Measurements from ENCODE around the gene GFY.
"Not testable (repeated sequence)": the region's sequence is repeated elsewhere in the genome, so short reads cannot be mapped to it uniquely, and the experiment has no call there.

Gene GFY

DNA sequence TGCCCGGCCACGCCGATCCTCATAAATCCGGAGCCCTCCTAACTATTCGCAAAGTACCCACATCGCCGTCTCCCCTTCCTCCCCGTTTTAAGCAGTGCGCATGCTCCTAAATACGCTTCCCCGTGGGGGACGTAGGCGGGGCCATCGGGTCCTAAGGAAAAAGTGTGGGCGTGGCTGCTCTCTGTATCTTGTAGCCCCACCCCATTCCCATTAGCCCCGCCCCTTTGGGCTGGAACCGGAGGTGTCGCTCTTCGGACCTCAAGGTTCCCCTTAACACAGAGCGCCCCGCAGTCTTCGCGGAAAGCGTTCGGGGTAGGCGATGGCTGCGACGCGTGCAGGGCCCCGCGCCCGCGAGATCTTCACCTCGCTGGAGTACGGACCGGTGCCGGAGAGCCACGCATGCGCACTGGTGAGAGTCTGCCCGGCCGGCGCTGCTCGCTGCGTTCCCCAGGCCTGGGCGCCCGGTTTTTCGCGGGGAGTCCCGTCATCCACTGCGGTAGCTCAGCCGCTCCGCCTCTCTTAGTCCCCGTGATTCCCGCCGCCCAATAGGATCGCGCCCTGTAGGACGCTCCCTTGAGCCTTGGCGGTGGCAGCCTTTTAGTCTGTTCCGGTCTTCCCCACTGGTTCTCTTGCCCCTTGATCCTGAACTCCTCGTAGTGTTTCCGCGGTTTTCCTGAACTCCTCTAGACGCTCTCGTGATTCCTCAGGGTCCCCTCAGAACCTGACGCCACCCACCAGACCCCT lies 28.0 kb downstream of the GFY start, which contains the start of gene ALDH16A1:
Gene ALDH16A1 (plus strand): TSS at position 213 of the 744 bp plus-strand sequence. CDS start 107 bp downstream, at position 320.
- H3K9me3 ChIP-seq (ENCODE audit: control insufficient read depth, insufficient read depth, low read length) = no peaks in the 10 kb centered on the region
- no peaks in the 10 kb centered on the region for H3K27me3 ChIP-seq (ENCODE audit: control insufficient read depth, insufficient read depth, low read length)
- H3K36me3 ChIP-seq (ENCODE audit: control insufficient read depth, insufficient read depth, low read length) = peaks cover 11% of the 10 kb centered on the region
- peak within 1 kb of the TSS; percentile 100 for H3K9ac ChIP-seq (ENCODE audit: low read depth, low read length)
- peak within 1 kb of the TSS; percentile 96 for H3K4me3 ChIP-seq (ENCODE audit: low read depth, low read length)
- peaks cover 5% of the 10 kb centered on the region for H3K4me1 ChIP-seq (ENCODE audit: control insufficient read depth, insufficient read depth, low read length)

DNA sequence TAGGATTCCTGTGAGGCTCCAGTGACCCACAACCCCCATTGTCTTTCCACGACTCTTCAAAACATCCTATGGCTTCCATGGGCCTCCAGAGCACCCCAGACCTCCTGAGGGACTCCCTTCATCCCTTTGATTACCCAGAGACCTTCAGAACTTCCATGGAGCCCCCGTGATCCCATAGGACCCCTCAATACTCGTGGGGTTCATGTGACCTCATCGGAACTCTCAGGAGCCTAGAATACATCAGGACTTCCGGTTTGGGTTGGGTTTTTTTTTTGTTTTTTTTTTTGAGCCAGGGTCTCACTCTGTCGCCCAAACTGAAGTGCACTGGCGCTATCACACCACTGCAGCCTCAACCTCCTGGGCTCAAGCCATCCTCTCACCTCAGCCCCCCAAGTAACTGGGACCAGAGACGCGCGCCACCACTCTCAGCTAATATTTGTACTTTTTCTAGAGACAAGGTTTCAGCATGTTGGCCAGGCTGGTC lies 28.6 kb downstream of the GFY start:
- Histone ChIP-seq H3K4me1 (ENCODE audit: control insufficient read depth, insufficient read depth, low read length) (peaks cover 5% of the 10 kb centered on the region), H3K9me3 (ENCODE audit: control insufficient read depth, insufficient read depth, low read length) (no peaks in the 10 kb centered on the region), H3K27me3 (ENCODE audit: control insufficient read depth, insufficient read depth, low read length) (no peaks in the 10 kb centered on the region), H3K36me3 (ENCODE audit: control insufficient read depth, insufficient read depth, low read length) (peaks cover 11% of the 10 kb centered on the region), H3K4me3 (ENCODE audit: low read depth, low read length) (peak overlapping the region; percentile 96), H3K9ac (ENCODE audit: low read depth, low read length) (peak overlapping the region; percentile 100)

DNA sequence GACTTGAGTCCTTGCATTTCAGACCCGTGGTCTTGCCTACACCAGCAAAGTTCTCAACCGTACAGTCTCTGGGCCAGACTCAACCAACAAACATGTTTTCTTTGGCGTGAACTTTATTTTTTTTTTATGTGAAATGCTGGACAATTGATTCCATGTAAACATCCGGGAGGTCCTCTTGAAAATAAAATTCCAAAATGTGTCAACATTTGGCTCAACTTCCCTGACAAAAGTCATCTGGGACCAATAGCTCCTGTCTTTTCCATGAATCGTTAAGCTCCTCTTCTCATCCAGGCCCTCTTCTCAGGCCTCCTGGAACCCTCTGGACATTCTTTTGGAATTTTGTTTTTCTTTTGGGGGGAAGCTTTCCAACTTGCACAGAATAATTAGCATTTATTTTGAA lies 30.6 kb downstream of the GFY start:
- Histone ChIP-seq H3K4me1 (ENCODE audit: control insufficient read depth, insufficient read depth, low read length) (no peaks in the 10 kb centered on the region), H3K9me3 (ENCODE audit: control insufficient read depth, insufficient read depth, low read length) (no peaks in the 10 kb centered on the region), H3K9ac (ENCODE audit: low read depth, low read length) (no peak overlapping the region), H3K36me3 (ENCODE audit: control insufficient read depth, insufficient read depth, low read length) (peaks cover 6% of the 10 kb centered on the region), H3K27me3 (ENCODE audit: control insufficient read depth, insufficient read depth, low read length) (no peaks in the 10 kb centered on the region), H3K4me3 (ENCODE audit: low read depth, low read length) (no peak overlapping the region)

DNA sequence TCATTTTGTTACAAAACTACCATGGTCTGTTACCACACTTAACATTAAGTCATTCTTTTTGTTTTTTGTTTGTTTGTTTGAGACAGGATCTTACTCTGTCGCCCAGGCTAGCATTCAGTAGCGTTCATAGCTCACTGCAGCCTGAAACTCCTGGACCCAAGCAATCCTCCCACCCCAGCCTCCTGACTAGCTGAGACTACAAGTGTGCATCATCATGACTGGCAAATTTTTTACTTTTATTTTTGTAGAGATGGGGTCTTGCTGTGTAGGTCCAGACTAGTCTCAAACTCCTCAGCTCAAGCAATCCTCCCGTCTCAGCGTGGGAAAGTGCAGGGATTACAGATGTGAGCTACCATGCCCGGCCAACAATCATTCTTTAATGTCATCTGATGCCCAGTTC lies 31.1 kb downstream of the GFY start:
- Histone ChIP-seq H3K9me3 (ENCODE audit: control insufficient read depth, insufficient read depth, low read length) (no peaks in the 10 kb centered on the region), H3K4me3 (ENCODE audit: low read depth, low read length) (no peak overlapping the region), H3K4me1 (ENCODE audit: control insufficient read depth, insufficient read depth, low read length) (no peaks in the 10 kb centered on the region), H3K27me3 (ENCODE audit: control insufficient read depth, insufficient read depth, low read length) (no peaks in the 10 kb centered on the region), H3K9ac (ENCODE audit: low read depth, low read length) (no peak overlapping the region), H3K36me3 (ENCODE audit: control insufficient read depth, insufficient read depth, low read length) (peaks cover 6% of the 10 kb centered on the region)

DNA sequence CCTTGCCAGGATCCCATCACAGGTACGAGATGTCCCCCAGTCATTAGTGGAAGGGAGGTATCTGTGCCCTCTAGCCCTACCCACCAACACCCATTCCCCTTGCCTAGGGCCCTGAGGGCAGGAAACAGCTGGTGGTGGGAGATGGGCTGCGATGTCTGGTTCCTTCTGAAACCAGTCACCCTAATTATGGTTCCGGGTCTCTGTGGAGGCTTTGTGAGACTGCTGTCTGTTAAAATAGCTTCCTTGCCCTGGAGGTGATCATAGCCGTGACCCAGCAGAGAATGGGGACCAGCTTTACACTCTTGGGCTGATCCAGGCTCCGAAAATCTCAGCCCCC lies 33.3 kb downstream of the GFY start:
- H3K9me3 ChIP-seq (ENCODE audit: control insufficient read depth, insufficient read depth, low read length) = no peaks in the 10 kb centered on the region
- H3K27me3 ChIP-seq (ENCODE audit: control insufficient read depth, insufficient read depth, low read length) = no peaks in the 10 kb centered on the region
- no peak overlapping the region for H3K9ac ChIP-seq (ENCODE audit: low read depth, low read length)
- H3K4me1 ChIP-seq (ENCODE audit: control insufficient read depth, insufficient read depth, low read length) = no peaks in the 10 kb centered on the region
- H3K4me3 ChIP-seq (ENCODE audit: low read depth, low read length) = no peak overlapping the region
- peaks cover 6% of the 10 kb centered on the region for H3K36me3 ChIP-seq (ENCODE audit: control insufficient read depth, insufficient read depth, low read length)

DNA sequence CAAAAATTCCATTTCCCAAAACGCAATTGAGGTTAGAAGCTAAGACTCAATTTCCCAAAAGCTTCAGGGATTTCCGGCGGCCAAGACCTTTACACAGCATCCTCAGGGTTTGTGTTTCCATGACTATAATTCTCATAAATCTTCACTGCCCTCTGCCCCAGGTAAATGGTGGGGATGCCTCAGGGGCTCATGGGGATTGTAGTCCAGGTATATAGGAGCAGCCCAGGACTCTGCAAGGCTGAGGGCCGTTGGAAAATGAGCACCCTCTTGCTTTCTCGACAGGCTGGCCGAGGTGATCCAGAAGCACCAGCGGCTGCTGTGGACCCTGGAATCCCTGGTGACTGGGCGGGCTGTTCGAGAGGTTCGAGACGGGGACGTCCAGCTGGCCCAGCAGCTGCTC lies 34.2 kb downstream of the GFY start:
- H3K9ac ChIP-seq (ENCODE audit: low read depth, low read length) = no peak overlapping the region
- H3K27me3 ChIP-seq (ENCODE audit: control insufficient read depth, insufficient read depth, low read length) = no peaks in the 10 kb centered on the region
- H3K36me3 ChIP-seq (ENCODE audit: control insufficient read depth, insufficient read depth, low read length) = peaks cover 11% of the 10 kb centered on the region
- no peaks in the 10 kb centered on the region for H3K9me3 ChIP-seq (ENCODE audit: control insufficient read depth, insufficient read depth, low read length)
- H3K4me3 ChIP-seq (ENCODE audit: low read depth, low read length) = no peak overlapping the region
- H3K4me1 ChIP-seq (ENCODE audit: control insufficient read depth, insufficient read depth, low read length) = no peaks in the 10 kb centered on the region

DNA sequence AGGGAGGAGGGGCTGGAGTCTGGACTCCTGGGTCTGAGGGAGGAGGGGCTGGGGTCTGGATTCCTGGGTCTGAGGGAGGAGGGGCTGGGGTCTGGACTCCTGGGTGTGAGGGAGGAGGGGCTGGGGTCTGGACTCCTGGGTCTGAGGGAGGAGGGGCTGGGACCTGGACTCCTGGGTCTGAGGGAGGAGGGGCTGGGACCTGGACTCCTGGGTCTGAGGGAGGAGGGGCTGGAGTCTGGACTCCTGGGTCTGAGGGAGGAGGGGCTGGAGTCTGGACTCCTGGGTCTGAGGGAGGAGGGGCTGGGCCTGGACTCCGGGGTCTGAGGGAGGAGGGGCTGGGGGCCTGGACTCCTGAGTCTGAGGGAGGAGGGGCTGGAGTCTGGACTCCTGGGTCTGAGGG lies 35.9 kb downstream of the GFY start:
- H3K36me3 ChIP-seq (ENCODE audit: control insufficient read depth, insufficient read depth, low read length) = peaks cover 12% of the 10 kb centered on the region
- not testable (repeated sequence) for H3K9me3 ChIP-seq (ENCODE audit: control insufficient read depth, insufficient read depth, low read length); H3K4me1 ChIP-seq (ENCODE audit: control insufficient read depth, insufficient read depth, low read length); H3K9ac ChIP-seq (ENCODE audit: low read depth, low read length); H3K27me3 ChIP-seq (ENCODE audit: control insufficient read depth, insufficient read depth, low read length); H3K4me3 ChIP-seq (ENCODE audit: low read depth, low read length)

DNA sequence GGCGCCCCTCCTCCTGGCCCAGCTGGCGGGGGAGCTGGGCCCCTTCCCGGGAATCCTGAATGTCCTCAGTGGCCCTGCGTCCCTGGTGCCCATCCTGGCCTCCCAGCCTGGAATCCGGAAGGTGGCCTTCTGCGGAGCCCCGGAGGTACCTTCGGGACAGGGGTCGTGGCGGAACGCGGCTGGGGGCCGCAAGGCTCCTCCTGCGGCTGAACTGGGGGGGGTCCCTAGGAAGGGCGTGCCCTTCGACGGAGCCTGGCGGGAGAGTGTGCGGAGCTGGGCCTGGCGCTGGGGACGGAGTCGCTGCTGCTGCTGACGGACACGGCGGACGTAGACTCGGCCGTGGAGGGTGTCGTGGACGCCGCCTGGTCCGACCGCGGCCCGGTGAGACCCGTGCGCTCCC lies 36.5 kb downstream of the GFY start:
- Histone ChIP-seq H3K36me3 (ENCODE audit: control insufficient read depth, insufficient read depth, low read length) (peaks cover 14% of the 10 kb centered on the region), H3K9ac (ENCODE audit: low read depth, low read length) (no peak overlapping the region), H3K9me3 (ENCODE audit: control insufficient read depth, insufficient read depth, low read length) (no peaks in the 10 kb centered on the region), H3K27me3 (ENCODE audit: control insufficient read depth, insufficient read depth, low read length) (no peaks in the 10 kb centered on the region), H3K4me1 (ENCODE audit: control insufficient read depth, insufficient read depth, low read length) (no peaks in the 10 kb centered on the region), H3K4me3 (ENCODE audit: low read depth, low read length) (no peak overlapping the region)

DNA sequence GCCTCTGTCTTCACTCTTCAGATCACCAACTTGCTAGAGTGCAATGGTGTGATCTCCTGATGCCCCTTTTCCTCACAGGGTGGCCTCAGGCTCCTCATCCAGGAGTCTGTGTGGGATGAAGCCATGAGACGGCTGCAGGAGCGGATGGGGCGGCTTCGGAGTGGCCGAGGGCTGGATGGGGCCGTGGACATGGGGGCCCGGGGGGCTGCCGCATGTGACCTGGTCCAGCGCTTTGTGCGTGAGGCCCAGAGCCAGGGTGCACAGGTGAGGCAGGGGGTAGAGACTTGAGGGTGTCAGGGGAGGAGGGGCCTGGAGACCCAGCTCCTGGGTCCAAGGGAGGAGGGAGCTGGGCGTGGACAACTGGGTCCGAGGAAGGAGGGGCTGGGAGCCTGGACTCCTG lies 37.3 kb downstream of the GFY start:
- H3K36me3 ChIP-seq (ENCODE audit: control insufficient read depth, insufficient read depth, low read length) = peaks cover 14% of the 10 kb centered on the region
- no peaks in the 10 kb centered on the region for H3K4me1 ChIP-seq (ENCODE audit: control insufficient read depth, insufficient read depth, low read length)
- no peak overlapping the region for H3K9ac ChIP-seq (ENCODE audit: low read depth, low read length)
- H3K9me3 ChIP-seq (ENCODE audit: control insufficient read depth, insufficient read depth, low read length) = no peaks in the 10 kb centered on the region
- no peak overlapping the region for H3K4me3 ChIP-seq (ENCODE audit: low read depth, low read length)
- H3K27me3 ChIP-seq (ENCODE audit: control insufficient read depth, insufficient read depth, low read length) = no peaks in the 10 kb centered on the region

DNA sequence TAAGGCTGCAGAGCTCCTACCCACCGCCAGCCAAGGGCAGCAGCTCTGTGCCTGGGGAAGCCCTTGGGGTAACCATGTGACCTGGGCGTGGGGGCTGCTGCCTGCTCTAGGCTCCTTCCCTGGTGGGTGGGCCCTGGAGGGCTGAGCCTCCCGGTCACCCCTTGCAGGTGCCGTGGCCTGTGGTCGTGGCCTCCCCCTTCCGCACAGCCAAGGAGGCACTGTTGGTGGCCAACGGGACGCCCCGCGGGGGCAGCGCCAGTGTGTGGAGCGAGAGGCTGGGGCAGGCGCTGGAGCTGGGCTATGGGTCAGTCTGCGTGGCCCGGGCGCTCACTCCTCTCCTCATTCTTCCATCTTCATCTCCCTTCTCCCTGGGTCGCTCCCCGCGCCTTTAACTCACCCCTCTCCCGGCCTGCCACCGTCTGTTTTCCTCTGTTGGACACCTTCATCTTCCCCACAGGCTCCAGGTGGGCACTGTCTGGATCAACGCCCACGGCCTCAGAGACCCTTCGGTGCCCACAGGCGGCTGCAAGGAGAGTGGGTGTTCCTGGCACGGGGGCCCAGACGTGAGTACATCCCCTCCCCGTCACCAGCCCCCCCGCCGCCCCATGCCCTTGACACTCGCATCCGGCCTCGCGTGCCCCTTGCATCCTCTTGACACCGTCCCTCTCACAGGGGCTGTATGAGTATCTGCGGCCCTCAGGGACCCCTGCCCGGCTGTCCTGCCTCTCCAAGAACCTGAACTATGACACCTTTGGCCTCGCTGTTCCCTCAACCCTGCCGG lies 39.0 kb downstream of the GFY start:
- Histone ChIP-seq H3K9me3 (ENCODE audit: control insufficient read depth, insufficient read depth, low read length) (no peaks in the 10 kb centered on the region), H3K36me3 (ENCODE audit: control insufficient read depth, insufficient read depth, low read length) (peaks cover 14% of the 10 kb centered on the region), H3K27me3 (ENCODE audit: control insufficient read depth, insufficient read depth, low read length) (no peaks in the 10 kb centered on the region)

DNA sequence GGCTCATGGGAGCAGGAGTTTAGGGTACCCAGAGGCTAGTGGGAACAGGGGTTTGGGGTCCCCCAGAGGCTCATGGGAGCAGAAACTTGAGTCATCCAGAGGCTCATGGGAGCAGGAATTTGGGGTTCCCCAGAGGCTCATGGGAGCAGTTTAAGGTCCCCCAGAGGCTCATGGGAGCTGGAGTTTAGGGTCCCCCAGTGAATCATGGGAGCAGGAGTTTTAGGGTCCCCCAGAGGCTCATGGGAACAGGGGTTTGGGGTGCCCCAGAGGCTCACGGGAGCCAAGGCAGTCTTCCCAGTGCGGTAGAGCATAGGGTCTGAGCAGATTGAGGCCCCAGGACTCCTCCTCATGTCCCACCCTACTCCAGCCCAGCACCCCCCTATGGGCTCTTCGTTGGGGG lies 40.2 kb downstream of the GFY start:
- Histone ChIP-seq H3K9ac (ENCODE audit: low read depth, low read length) (no peak overlapping the region), H3K27me3 (ENCODE audit: control insufficient read depth, insufficient read depth, low read length) (no peaks in the 10 kb centered on the region), H3K4me3 (ENCODE audit: low read depth, low read length) (no peak overlapping the region), H3K9me3 (ENCODE audit: control insufficient read depth, insufficient read depth, low read length) (no peaks in the 10 kb centered on the region), H3K4me1 (ENCODE audit: control insufficient read depth, insufficient read depth, low read length) (no peaks in the 10 kb centered on the region), H3K36me3 (ENCODE audit: control insufficient read depth, insufficient read depth, low read length) (peaks cover 10% of the 10 kb centered on the region)

More for the DNA sequence above, 39.0 kb downstream of the GFY start:
- Histone ChIP-seq H3K9ac (ENCODE audit: low read depth, low read length) (no peak overlapping the region), H3K4me3 (ENCODE audit: low read depth, low read length) (no peak overlapping the region), H3K4me1 (ENCODE audit: control insufficient read depth, insufficient read depth, low read length) (no peaks in the 10 kb centered on the region)

DNA sequence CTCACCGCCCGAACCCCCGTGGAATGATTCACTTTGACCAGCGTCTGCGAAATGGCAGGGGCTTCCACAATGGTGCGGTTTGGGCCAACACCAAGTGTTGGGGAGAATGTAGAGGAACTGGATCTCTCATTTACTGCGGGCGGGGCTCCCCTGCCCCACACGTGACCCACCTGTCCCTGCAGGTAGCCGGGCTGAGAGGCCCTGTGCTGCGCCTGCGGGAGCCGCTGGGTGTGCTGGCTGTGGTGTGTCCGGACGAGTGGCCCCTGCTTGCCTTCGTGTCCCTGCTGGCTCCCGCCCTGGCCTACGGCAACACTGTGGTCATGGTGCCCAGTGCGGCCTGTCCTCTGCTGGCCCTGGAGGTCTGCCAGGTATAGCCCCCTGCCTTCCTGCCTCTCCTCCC lies 43.0 kb downstream of the GFY start:
- Histone ChIP-seq H3K36me3 (ENCODE audit: control insufficient read depth, insufficient read depth, low read length) (peaks cover 10% of the 10 kb centered on the region), H3K9me3 (ENCODE audit: control insufficient read depth, insufficient read depth, low read length) (no peaks in the 10 kb centered on the region), H3K27me3 (ENCODE audit: control insufficient read depth, insufficient read depth, low read length) (no peaks in the 10 kb centered on the region), H3K9ac (ENCODE audit: low read depth, low read length) (no peak overlapping the region), H3K4me3 (ENCODE audit: low read depth, low read length) (no peak overlapping the region), H3K4me1 (ENCODE audit: control insufficient read depth, insufficient read depth, low read length) (no peaks in the 10 kb centered on the region)
